Stimulated activated memory B cell treated with anti-CD40 and anti-IgM and Interleukin-4, amounts not matched to agents 10 μg/mL and 1 μg/mL and 100 μg/mL, for 72 hours (primary cell): ENCODE results near the gene ZNF334.

Experiments used
- ATAC-seq: fragments of 150-1000 bp; cut with Tn5 transposase; 2 replicates; pipeline ENCODE4 v1.10.0; 2021
- H3K27ac Mint-ChIP-seq: one replicate; pipeline ENCODE4 v1.8.0; 2022; ENCODE audit warnings: mild to moderate bottlenecking, mixed read lengths
- H3K27me3 Mint-ChIP-seq: one replicate; pipeline ENCODE4 v1.8.0; 2022; ENCODE audit warnings: mixed read lengths
- H3K36me3 Mint-ChIP-seq: one replicate; pipeline ENCODE4 v1.8.0; 2022; ENCODE audit warnings: mixed read lengths
- H3K4me1 Mint-ChIP-seq: one replicate; pipeline ENCODE4 v1.8.0; 2022; ENCODE audit warnings: mixed read lengths
- H3K4me3 Mint-ChIP-seq: one replicate; pipeline ENCODE4 v1.8.0; 2022; ENCODE audit warnings: mild to moderate bottlenecking, moderate library complexity, mixed read lengths
- H3K9me3 Mint-ChIP-seq: one replicate; pipeline ENCODE4 v1.8.0; 2022; ENCODE audit warnings: mixed read lengths

ZNF334 gene

GRCh38 chr20:46482864-46483263, 30.5 kb downstream of the ZNF334 start:
- H3K9me3 Mint-ChIP-seq = no peaks in the 10 kb centered on the region
- no peak overlapping the region for H3K27ac Mint-ChIP-seq
- no peak for ATAC-seq
- H3K4me1 Mint-ChIP-seq = peaks cover 6% of the 10 kb centered on the region
- H3K27me3 Mint-ChIP-seq = peaks cover 65% of the 10 kb centered on the region
- no peak overlapping the region for H3K4me3 Mint-ChIP-seq
- H3K36me3 Mint-ChIP-seq = no peaks in the 10 kb centered on the region

DNA sequence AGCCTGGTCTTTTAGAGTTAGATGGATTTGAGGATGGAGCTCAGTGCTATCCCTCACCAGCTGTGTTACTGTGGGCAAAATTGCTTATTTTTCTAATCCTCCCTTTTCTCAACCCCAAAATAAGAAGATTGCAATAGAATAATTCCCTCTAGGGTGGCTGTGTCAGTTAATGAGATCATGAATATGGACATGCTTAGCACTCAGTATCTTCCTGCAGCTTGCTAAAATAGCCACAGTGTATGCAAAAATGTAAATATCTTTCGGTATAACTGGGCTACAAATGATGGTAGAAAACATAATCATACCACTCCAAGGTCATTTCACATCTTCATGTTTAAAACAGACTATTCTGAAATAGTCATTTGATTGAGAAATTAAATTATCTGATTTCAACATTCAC, 35.7 kb downstream of the ZNF334 start:
- Mint-ChIP-seq H3K4me1 (no peaks in the 10 kb centered on the region), H3K36me3 (no peaks in the 10 kb centered on the region), H3K9me3 (no peaks in the 10 kb centered on the region), H3K4me3 (no peak overlapping the region), H3K27ac (no peak overlapping the region), H3K27me3 (peaks cover 47% of the 10 kb centered on the region)
- no peak for ATAC-seq

- no peaks in the 10 kb centered on the region for H3K9me3 Mint-ChIP-seq
- ATAC-seq = no peak
- peaks cover 51% of the 10 kb centered on the region for H3K27me3 Mint-ChIP-seq
- no peaks in the 10 kb centered on the region for H3K36me3 Mint-ChIP-seq
- H3K27ac Mint-ChIP-seq = no peak overlapping the region
- H3K4me3 Mint-ChIP-seq = no peak overlapping the region
- no peaks in the 10 kb centered on the region for H3K4me1 Mint-ChIP-seq
These were observed 36.1 kb downstream of the ZNF334 start for GRCh38 chr20:46477225-46477624.

DNA sequence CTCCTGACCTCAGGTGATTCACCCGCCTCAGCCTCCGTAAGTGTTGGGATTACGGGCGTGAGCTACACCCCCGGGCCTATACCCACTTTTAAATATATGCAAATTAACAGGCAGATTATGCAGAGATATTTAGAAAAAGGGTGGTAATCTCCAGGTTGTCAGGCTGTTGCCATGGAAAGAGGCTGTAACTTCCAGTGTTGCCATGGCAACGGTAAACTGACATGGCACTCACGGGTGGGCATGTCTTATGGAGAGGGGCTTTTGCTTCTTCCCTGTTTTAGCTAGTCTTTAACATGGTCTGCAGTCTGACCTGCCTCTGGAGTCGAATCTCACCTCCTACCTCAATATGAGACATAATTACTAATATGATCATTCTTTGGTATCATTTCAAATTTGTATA, 44.9 kb downstream of the ZNF334 start:
- Mint-ChIP-seq H3K36me3 (no peaks in the 10 kb centered on the region), H3K9me3 (no peaks in the 10 kb centered on the region), H3K4me1 (no peaks in the 10 kb centered on the region), H3K4me3 (no peak overlapping the region), H3K27ac (no peak overlapping the region), H3K27me3 (peaks cover 46% of the 10 kb centered on the region)
- no peak for ATAC-seq

GRCh38 chr20:46464451-46464850, 48.9 kb downstream of the ZNF334 start:
- Mint-ChIP-seq H3K27me3 (peaks cover 28% of the 10 kb centered on the region), H3K4me1 (peaks cover 2% of the 10 kb centered on the region), H3K4me3 (no peak overlapping the region), H3K27ac (no peak overlapping the region), H3K9me3 (no peaks in the 10 kb centered on the region), H3K36me3 (no peaks in the 10 kb centered on the region)
- no peak for ATAC-seq

- Mint-ChIP-seq H3K9me3 (no peaks in the 10 kb centered on the region), H3K4me3 (no peak overlapping the region), H3K4me1 (peaks cover 8% of the 10 kb centered on the region), H3K36me3 (no peaks in the 10 kb centered on the region), H3K27me3 (peaks cover 34% of the 10 kb centered on the region), H3K27ac (no peak overlapping the region)
- ATAC-seq = no peak
These were observed 49.5 kb downstream of the ZNF334 start for GRCh38 chr20:46463852-46464251.

GRCh38 chr20:46461808-46462207, 51.6 kb downstream of the ZNF334 start:
- Mint-ChIP-seq H3K27me3 (peaks cover 45% of the 10 kb centered on the region), H3K9me3 (peaks cover 6% of the 10 kb centered on the region), H3K4me3 (no peak overlapping the region), H3K27ac (no peak overlapping the region), H3K4me1 (peaks cover 8% of the 10 kb centered on the region), H3K36me3 (peaks cover 2% of the 10 kb centered on the region)
- ATAC-seq = no peak

- no peak overlapping the region for H3K4me3 Mint-ChIP-seq
- peaks cover 18% of the 10 kb centered on the region for H3K9me3 Mint-ChIP-seq
- H3K36me3 Mint-ChIP-seq = peaks cover 13% of the 10 kb centered on the region
- peaks cover 8% of the 10 kb centered on the region for H3K4me1 Mint-ChIP-seq
- H3K27me3 Mint-ChIP-seq = peaks cover 49% of the 10 kb centered on the region
- ATAC-seq = no peak
- no peak overlapping the region for H3K27ac Mint-ChIP-seq
These were observed 54.3 kb downstream of the ZNF334 start for GRCh38 chr20:46458866-46459750.

GRCh38 chr20:46456255-46457028, 56.9 kb downstream of the ZNF334 start:
- Mint-ChIP-seq H3K27ac (no peak overlapping the region), H3K4me1 (peaks cover 8% of the 10 kb centered on the region), H3K9me3 (peaks cover 18% of the 10 kb centered on the region), H3K27me3 (peaks cover 49% of the 10 kb centered on the region), H3K36me3 (peaks cover 13% of the 10 kb centered on the region), H3K4me3 (no peak overlapping the region)
- ATAC-seq = no peak

- Mint-ChIP-seq H3K9me3 (peaks cover 18% of the 10 kb centered on the region), H3K4me1 (peaks cover 8% of the 10 kb centered on the region), H3K4me3 (no peak overlapping the region), H3K27me3 (peaks cover 49% of the 10 kb centered on the region), H3K36me3 (peaks cover 13% of the 10 kb centered on the region), H3K27ac (no peak overlapping the region)
- no peak for ATAC-seq
These were observed 57.6 kb downstream of the ZNF334 start for GRCh38 chr20:46455729-46456128.
